ENCODE results near the gene KITLG. TPM values are rescaled to one million over a fixed set of nuclear protein-coding genes. Genes with fewer than 3 reads are reported as not detected.
A peak's percentile ranks its signal among the peaks of the same experiment; 100 is the strongest.
"Not testable (repeated sequence)": the region's sequence is repeated elsewhere in the genome, so short reads cannot be mapped to it uniquely, and the experiment has no call there.

The KITLG gene
- total RNA-seq, 1 experiment from 2014 or later = 5.4 TPM

DNA sequence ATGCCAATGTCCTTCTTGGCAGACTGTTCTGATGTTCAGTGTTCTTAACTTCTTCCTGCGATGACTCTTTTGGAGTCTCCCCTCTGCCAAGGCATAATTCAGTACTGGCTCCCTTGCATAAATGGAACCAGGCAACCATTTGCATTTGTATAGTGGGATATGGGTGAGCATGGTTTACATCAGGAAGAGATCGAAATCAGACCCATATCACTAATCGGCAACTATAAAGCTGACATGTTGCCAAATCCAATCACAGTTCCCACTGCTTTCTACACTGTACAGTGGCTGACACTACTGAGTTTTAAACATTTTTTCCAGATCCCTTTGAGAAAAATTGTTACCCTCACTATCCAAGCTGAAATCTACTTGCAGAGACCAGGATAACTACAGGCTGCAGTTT lies 83.8 kb downstream of the KITLG start:
- DNase-seq (ENCODE audit: low read depth) = no peak

DNA sequence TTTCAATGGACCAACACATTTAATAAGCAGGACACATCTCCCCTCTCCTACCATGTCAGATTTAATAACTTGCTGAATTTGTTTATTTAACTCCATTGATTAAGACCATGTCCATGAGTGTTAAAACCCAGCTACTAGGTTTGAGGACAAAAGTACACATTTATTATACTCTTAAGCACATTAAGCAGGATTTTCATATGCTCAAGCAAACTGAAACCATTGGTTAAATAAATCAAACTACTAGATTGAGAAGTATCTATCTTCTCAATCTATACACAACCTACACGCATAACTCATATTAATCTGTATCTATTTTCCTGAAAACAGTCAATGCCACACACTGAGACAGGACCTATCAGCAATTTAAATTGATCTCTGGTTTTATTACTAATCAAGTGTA lies 85.2 kb downstream of the KITLG start:
- no peak for DNase-seq (ENCODE audit: low read depth)

DNA sequence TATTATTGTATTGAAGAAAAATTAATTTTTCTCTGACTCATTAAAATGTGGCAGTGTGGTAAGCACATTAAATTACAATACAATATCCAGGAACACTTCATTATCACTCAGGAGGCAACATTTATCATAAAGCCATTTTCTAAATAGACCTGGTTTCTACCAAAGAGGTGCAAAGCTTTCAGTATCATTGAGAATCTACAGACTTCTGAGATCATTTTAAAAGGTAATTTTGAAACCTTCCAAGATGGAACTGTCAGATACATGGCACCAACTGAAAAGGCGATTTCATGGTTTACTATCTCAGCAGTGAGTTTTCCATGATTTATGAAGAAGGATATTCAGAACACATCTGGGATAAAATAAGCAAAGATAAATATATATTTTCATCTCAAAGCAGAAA lies 85.8 kb downstream of the KITLG start:
- no peak for DNase-seq (ENCODE audit: low read depth)

DNA sequence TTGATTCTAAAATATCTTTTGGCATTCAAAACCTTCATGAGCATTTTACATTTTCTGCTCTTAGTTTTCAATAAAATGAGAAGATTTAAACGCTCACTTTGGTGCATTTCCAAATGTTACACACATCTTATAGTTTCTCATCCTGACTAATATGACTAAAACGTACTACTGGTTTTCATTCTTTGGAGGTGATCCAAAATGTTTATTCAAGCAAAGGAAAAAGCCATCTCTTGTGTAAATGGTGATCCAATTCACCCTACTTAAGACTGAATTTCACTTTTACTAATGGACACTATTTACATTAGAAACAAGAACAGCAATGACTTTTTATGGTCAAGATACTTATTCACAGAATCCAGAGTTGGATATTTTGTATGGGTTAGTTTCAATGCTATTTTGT lies 86.6 kb downstream of the KITLG start:
- peak; percentile 64 for DNase-seq (ENCODE audit: low read depth)

DNA sequence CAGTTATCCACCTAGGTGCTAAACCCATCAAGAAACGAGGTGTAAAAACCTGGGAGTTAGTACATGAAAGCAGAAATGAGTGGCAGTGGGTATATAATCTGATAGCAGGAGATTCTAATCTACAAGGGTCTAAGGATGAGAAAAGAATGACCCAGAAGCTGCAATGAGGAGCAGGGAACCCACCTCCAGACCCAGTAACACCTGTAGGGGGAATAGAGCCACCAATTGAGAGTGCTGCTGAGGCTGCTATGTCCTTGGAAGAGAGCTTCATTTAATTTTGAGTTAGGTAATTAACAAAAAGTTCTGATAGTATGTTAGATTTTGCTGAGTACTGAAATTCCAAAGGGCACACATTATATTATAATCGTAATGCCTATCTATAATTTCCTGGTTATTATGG lies 89.8 kb downstream of the KITLG start:
- no peak for DNase-seq (ENCODE audit: low read depth)

DNA sequence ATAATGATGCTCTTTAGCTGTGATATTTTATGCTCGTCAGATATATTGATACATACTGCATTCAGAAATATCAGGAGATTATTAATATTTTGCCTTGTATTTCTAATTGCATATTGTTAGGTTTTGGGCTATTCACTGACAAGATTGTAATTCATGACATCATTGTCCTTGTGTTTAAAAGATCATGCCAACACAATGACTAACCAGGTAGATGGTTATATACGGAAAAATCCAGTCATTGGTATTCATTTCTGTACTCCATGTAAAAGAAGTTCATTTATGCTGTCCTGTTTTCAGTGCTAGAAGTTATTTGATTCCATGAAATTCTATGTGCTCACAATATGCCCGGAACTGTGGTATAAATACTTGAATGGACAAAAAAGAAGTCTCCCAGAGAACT lies 107.5 kb downstream of the KITLG start:
- peak; percentile 38 for DNase-seq (ENCODE audit: low read depth)

DNA sequence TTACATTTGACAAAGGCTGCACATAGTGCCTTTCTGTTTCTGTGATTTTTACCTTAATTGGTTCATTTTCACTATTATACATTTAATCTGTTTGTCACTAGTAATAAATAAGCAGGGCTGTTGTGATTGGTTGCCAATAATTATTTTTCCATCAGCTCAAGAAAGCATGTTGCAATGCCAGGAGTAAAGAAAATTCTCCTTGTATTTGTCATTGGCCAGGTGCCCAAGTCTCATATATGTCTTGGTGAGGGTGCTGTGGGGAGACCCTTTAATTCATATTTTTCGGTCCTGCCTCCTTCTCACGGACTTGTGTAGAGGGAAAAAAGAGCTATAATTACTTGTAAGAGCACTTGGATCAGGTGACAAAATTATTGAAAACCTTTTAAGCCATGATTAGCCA lies 108.0 kb downstream of the KITLG start:
- peak; percentile 21 for DNase-seq (ENCODE audit: low read depth)

DNA sequence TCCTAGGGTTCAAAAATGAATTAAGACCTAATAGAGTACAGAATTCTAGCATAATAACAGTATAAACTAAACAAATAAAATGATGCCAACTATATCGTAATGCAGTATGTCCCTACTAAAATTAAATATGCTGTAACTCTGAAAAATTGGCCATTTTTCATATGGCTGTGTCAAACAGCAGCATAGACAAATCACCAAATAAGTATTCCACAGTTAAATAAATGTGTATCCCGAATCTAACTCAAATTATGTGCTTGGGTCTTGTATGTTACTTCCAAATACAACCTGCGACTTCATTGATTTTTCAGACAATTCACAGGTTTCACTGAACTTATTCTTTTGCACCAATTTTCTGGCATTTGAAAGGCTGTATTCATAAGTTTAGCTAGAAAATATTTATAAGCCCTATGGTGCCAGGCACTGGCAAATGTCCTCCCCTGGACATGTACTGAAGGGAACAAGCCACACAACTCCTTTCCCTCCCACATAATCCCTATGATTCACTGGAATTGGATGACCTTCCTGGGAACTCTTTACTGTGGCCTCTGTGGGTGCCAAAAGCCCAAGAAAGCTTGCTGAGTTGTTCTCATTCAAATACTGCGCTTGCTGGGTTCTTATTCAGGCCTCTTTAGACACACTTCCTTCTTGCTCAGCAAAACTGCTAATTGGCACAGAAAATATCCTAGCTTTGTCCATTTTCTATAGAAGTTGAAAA lies 108.8 kb downstream of the KITLG start:
- DNase-seq (ENCODE audit: low read depth) = peak; percentile 84

DNA sequence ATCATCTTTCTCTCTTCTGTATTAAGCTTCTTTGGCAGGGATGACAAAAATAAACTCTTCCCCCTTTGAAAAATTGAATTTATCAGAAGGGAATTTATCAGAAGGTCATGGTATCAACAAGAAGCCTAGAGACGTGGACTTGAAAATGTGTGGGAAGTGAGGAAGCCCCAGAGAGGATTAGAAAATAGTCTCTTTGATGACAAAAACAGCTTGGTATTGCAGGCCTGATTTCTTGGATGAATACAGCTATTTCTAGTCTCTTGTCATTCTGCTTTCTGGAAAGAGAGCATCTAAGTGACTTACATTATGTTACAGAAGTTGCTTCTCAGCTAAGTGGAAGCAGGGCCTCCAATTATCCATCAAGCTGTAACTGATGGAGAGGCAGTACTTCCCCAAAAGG lies 111.1 kb downstream of the KITLG start:
- no peak for DNase-seq (ENCODE audit: low read depth)

DNA sequence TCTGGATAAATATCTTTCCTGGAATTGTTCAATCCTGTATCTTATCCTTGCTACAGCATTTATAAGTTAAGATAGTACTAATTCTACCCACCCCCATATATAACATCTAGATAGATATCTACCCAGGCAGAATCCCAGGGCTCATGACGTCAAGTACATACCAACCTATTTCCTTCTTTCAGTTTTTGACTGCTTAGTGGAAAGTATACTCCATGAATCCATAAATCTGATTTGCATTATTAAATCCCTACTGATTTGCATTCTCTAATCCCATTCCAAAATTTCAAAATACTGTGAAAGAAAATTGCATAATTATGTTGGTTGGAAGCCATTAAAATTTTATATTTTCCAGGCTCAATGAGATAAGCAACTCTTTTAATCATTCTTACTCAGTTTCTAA lies 111.7 kb downstream of the KITLG start:
- no peak for DNase-seq (ENCODE audit: low read depth)

DNA sequence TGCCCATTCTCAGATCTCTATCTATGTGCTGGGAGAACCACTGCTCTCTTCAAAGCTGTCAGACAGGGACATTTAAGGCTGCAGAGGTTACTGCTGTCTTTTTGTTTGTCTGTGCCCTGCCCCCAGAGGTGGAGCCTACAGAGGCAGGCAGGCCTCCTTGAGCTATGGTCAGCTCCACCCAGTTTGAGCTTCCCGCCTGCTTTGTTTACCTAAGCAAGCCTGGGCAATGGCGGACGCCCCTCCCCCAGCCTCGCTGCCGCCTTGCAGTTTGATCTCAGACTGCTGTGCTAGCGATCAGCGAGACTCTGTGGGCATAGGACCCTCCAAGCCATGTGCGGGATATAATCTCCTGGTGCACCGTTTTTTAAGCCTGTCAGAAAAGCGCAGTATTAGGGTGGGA lies 113.6 kb downstream of the KITLG start:
- not testable (repeated sequence) for DNase-seq (ENCODE audit: low read depth)

DNA sequence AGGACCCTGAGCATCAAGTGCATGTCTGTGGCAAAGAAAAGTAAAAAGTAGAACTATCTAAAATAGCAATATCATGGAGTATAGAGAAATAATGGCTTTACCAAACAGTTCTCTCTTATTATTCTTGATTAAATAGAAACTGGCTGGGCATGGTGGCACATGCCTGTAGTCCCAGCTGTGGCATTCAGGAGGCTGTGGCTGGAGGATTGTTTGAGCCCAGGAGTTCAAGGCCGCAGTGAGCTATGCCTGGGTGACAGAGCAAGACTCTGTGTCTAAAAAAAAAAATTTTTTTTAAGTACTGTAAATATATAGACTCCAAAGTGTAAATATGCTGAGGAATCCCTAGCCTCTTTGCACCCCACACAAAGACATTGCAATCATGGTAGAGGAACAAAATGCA lies 121.9 kb downstream of the KITLG start:
- DNase-seq (ENCODE audit: low read depth) = no peak

DNA sequence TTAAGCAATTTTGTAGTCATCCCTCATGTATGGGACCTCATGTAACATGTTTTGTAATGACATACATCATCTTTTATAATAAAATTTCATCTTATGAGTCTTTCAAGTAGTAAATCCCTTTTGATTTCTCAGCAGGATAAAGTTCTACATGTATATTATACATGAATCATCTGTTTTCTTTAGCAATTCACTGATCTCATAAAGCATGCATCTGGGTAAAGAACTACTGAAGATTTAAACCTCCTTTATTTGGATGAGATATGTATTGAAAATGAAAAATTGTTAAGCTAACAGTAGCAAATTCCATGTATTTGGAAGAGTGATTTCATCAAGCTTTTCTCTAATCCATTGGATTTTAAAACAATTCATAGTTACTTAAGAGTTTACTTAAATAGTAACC lies 126.9 kb downstream of the KITLG start:
- no peak for DNase-seq (ENCODE audit: low read depth)

DNA sequence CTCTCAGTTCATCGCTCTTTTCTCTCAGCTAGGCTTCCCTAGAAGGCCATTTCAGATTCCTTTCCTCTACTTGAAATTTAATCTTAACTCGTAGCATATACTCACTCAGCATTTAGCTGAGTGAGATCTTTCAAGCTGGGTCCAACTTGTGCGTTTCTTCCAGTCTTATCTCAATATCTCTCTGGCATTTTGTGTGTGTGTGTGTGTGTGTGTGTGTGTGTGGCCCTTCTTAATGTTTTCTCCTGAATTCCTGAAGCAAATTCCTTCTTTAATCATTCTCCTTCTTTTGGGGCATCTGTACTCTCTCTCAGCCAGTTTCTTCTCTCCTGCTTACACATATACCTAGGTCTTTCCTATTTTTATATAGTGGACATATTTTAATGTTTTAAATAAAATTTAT lies 129.1 kb downstream of the KITLG start:
- DNase-seq (ENCODE audit: low read depth) = no peak

DNA sequence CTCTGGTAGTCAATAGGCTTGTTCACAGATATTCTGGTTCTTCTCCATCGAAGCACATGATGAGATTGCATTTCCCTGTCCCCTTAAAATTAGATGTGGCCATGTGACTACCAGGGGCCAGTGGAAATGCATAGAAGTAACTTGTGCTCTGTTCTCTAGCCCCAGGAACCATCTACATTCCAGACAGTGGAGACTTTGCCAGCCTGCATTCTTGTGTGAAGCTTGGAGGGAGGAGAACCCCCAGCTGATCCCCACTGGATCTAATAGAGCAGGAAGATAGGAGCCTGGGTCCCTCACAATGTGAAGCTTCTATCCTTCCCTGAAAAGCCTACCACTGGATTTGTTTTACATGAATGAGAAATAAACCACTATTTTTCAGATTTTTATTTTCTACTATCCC lies 130.1 kb downstream of the KITLG start:
- no peak for DNase-seq (ENCODE audit: low read depth)

DNA sequence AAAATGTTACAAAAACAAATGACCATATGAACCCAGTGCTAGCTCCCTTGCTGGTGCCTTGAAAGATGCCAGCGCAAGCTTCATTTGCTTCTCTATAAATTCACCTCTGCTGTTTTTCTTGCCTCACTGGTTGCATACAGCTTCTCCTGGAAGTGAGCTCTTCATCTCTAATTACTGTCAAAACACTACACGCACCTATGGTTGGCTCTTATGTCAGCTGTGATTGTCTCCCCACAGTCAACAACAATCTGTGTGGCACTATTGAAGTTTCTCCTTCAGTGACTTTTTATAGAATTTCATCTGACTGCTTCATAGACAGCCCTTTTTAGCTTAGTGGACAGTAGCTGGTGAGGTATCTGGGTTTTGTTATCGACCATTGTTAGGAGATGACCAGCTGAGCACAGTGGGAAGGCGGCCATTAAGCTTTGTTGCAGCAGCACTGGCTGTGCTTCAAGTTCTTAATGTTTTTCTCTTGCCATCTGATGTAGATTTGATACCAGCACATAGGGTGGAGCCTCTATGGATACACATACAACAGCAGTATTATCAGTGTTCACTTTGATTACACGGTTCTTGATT lies 131.8 kb downstream of the KITLG start:
- no peak for DNase-seq (ENCODE audit: low read depth)

DNA sequence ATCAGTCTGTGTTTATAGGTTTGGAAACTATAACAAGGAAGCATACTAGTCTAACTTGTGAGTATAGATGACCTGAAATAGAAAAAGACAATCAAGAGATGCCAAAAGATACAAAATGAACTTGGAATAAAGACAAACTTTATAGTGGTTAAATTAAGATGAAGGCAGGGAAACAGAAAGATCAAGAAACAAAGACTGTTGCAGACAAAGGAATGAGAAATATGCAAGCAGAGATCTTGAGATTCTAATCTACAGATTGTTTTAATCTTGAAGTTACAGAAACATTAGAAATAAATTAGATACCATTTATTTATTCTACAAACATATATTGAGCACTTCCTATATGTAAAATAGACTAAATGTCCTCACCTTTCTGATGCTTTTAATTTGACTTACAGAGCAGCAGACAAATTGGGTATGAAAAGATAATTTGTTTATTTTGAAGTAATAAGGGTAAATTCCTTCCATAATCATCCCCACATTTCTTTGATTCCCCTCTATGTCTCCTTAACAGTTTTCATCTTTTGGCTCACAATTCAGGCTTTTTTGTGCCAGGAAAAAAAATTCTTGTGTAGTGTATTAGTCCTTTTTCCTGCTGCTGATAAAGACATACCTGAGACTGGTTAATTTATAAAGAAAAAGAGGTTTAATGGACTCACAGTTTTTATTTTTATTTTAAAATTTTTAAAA lies 134.4 kb downstream of the KITLG start:
- no peak for DNase-seq (ENCODE audit: low read depth)

DNA sequence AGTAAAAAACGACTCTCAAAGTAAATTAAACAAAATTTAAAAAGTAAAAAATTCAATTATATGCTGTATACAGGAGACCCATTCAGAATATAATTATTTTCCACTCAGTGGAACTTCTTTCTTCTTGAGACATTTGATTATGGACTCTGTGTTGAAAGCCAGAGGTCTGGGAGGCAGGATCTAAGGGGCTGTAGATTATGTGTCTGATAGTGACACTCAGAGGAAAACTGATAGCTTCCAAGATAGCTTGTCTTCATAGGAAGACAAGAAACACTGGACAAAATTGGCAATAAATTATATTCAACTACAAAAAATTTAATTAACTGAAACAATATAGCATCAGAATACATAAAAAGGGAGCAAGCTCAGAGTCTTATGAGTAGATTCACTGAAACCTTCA lies 135.8 kb downstream of the KITLG start:
- DNase-seq (ENCODE audit: low read depth) = no peak

All from RPMI7951 (cell line).